Right lobe of liver (tissue), 6 donors: ENCODE measurements around the gene ALDH1L1. TPM values are rescaled to one million over a fixed set of nuclear protein-coding genes. Genes with fewer than 3 reads are reported as not detected.

Experiments used
- ATAC-seq, 4 donors: fragments of 200-7000 bp; cut with Tn5 transposase; one replicate each; pipeline ENCODE4 v1.9.1; 2020; ENCODE audit warnings: mild to moderate bottlenecking in 4 of 4, moderate library complexity in 4 of 4
- DNase-seq, 3 donors: peaks; one replicate each; pipeline ENCODE4 v3.0.0-alpha.2; 2020
- H3K27ac ChIP-seq, 3 donors: fragments of 200-600 bp; one replicate each; pipeline ENCODE4 v1.8.0; 2022
- H3K27me3 ChIP-seq, 2 donors: fragments of 200-600 bp; one replicate each; pipeline ENCODE4 v1.8.0; 2022
- H3K36me3 ChIP-seq, 4 donors: fragments of 200-600 bp; sonication (generic) in 1 of 4; one replicate each; pipeline versions ENCODE4 v1.5.1 to v1.8.0; 2017 to 2022; ENCODE audit warnings: control low read depth in 1 of 4
- H3K4me1 ChIP-seq, 4 donors: fragments of 200-600 bp; sonication (generic) in 1 of 4; one replicate each; pipeline versions ENCODE4 v1.5.1 to v1.8.0; 2017 to 2022; ENCODE audit warnings: control low read depth in 1 of 4
- H3K4me3 ChIP-seq, 3 donors: fragments of 200-600 bp; one replicate each; pipeline ENCODE4 v1.8.0; 2022
- H3K9me3 ChIP-seq, 4 donors: fragments of 200-600 bp; sonication (generic) in 1 of 4; one replicate each; pipeline versions ENCODE4 v1.5.1 to v1.8.0; 2017 to 2022; ENCODE audit warnings: control low read depth in 1 of 4
- POLR2A ChIP-seq: fragments of 450-650 bp; IDR thresholded peaks from one replicate; pipeline ENCODE4 v1.6.1; 2017; ENCODE audit warnings: antibody characterized with exemption, mild to moderate bottlenecking
- WGBS: methylation state at CpG from one replicate; pipeline ENCODE4 v1.1.6; 2018; ENCODE audit warnings: low coverage, low lambda C conversion rate; ENCODE audit not compliant: insufficient coverage; ENCODE audit errors: missing lambda C conversion rate; 5-methylcytosine and 5-hydroxymethylcytosine counted together
- intact Hi-C, 2 donors: fragments of 100-400 bp; cut with DNase I; formaldehyde crosslinking; loops; one replicate each; pipeline versions ENCODE4 v1.11.2 to v1.14.1; 2022
- total RNA-seq, 6 experiments: library from RNA; depleted of rRNA in 2 of 6; stranded (reverse); fragments of >200 nt in 2 of 6; fragmentation: NEBNext Ultra II Directional in 3 of 6; extraction: Animal tissue kit (Norgen Biotek cat#: 25700) in 3 of 6; gene quantifications; one replicate each; pipeline versions ENCODE4 v1.1.0 to v1.2.4, GENCODE V29; 2016 to 2023
- TF ChIP-seq, protein P1 (sequence below), 4 donors: fragments of 200-600 bp in 3 of 4; fragments of 450-650 bp in 1 of 4; IDR thresholded peaks; one replicate each; pipeline versions ENCODE4 v1.5.1 to v1.8.0; 2016 to 2022; ENCODE audit warnings: antibody characterized with exemption in 4 of 4, mild to moderate bottlenecking in 2 of 4
- donor health status: DM: no; HTN: yes; CAD: no.
- donor health status: DM: no; HTN: no; CAD: no.
- donor health status: DM: no; HTN: no; CAD: no.
- donor health status: DM: no; HTN: yes; CAD: no.
- donor health status: DM: no; HTN: yes; CAD: no.

The ALDH1L1 gene
- total RNA-seq, 6 experiments from 2014 or later: 94.9 to 962 (median 353) TPM

DNA sequence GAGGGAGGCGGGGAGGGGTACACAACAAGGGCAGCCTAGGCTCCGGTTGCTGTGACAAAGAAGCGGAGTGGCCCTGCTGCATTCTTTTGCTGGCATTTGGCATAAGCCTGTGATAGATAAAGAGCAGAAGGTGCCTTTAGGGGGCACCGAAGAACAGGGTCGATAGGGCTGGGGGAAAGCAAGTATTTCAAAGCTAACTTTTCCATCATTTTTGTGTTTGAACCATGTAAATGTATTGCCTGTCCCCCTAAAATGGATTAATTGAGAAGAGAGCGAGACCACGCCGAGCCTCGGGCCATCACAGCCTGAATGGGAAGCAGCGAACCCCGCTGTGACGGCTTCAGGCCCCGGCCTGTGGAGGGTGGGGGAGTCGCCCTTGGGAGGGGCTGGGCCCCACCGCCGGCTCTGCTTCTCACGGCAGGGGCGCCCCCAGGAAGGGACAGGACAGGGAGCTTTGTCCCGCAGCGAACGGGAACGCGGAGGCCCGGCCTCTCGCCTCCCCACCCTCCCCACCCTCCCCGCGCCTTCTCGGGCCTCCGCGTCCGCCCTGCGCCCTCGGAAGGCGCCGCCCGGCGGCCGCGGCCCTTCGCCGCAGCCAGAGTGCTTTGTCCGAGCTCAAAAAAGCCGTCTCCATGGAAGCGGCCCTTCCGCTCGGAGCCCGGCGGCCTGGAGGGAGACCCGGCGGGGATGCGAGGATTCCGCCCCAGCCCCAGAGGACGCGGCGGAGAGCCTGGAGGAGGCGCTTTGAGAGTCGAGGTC is 32.4 kb upstream of the ALDH1L1 start:
- 23% methylated on average over 5 of the region's 57 CpGs for WGBS
- H3K27ac ChIP-seq: peak overlapping the region in 2 of 3 donors; percentile 24 to 33
- intact Hi-C loops: no loop called here

DNA sequence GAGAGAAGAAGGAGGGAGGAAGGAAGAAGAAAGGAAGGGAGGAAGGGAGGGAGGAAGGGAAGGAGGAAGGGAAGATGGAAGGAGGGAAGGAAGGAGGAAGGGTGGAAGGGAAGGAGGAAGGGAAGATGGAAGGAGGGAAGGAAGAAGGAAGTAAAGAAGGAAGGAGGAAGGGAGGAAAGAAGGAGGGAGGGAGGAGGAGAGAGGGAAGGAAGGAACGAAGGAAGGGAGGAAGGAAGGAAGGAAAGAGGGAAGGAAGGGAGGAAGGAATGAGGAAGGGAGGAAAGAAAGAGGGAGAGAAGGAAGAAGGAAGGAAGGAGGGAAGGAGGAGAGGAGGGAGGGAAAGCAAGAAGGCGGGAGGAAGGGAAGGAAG is 31.8 kb upstream of the ALDH1L1 start:
- ATAC-seq (no peak), DNase-seq (no peak)
- 41% methylated on average over 2 of the region's 2 CpGs for WGBS
- Histone ChIP-seq H3K9me3 (no peaks in the 10 kb centered on the region), H3K27ac (no peak overlapping the region), H3K36me3 (no peaks in the 10 kb centered on the region), H3K27me3 (peaks cover 0 to 3% of the 10 kb centered on the region in 2 donors), H3K4me1 (peaks cover 0 to 5% (median 0%) of the 10 kb centered on the region in 4 donors), H3K4me3 (no peak overlapping the region)
- intact Hi-C loops: no loop called here
- no peak for TF ChIP-seq POLR2A
- TF ChIP-seq, protein P1, sequence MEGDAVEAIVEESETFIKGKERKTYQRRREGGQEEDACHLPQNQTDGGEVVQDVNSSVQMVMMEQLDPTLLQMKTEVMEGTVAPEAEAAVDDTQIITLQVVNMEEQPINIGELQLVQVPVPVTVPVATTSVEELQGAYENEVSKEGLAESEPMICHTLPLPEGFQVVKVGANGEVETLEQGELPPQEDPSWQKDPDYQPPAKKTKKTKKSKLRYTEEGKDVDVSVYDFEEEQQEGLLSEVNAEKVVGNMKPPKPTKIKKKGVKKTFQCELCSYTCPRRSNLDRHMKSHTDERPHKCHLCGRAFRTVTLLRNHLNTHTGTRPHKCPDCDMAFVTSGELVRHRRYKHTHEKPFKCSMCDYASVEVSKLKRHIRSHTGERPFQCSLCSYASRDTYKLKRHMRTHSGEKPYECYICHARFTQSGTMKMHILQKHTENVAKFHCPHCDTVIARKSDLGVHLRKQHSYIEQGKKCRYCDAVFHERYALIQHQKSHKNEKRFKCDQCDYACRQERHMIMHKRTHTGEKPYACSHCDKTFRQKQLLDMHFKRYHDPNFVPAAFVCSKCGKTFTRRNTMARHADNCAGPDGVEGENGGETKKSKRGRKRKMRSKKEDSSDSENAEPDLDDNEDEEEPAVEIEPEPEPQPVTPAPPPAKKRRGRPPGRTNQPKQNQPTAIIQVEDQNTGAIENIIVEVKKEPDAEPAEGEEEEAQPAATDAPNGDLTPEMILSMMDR (IDR thresholded peaks at IDR 0.05): no peak

More for the DNA sequence above, 32.4 kb upstream of the ALDH1L1 start:
- H3K4me3 ChIP-seq: peak overlapping the region; percentile 51 to 62 (median 55)
- no peaks in the 10 kb centered on the region for H3K36me3 ChIP-seq
- H3K4me1 ChIP-seq: peaks cover 0 to 5% (median 0%) of the 10 kb centered on the region in 4 donors
- peaks cover 0 to 3% of the 10 kb centered on the region in 2 donors for H3K27me3 ChIP-seq
- ATAC-seq (peak; percentile 78 to 86 (median 82)), DNase-seq (peak; percentile 58 to 67 (median 59))
- TF ChIP-seq, protein P1 (IDR thresholded peaks at IDR 0.05): peak in 3 of 4 donors; percentile 44 to 50 (median 45)
- no peak for TF ChIP-seq POLR2A
- no peaks in the 10 kb centered on the region for H3K9me3 ChIP-seq

DNA sequence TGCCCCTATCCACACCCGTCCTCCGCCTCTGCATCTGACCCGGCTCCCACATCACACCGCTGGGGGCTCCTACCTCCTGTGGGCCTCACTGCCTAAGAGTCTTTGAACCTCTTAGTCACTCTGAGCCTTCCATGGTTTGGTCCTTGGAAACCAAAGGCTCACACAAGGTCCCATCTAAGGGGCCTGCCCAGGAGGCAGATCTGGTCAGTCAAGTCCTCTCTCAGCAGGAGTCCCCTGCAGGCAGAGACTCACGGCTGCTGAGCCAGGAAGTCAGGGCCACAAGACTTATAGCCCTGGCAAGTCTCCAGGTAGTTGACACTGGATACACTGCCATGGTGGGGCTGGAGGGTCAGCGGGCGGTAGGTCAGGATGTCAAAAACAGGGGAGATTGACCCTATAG is 31.2 kb upstream of the ALDH1L1 start:
- no peaks in the 10 kb centered on the region for H3K9me3 ChIP-seq
- peaks cover 0 to 5% (median 0%) of the 10 kb centered on the region in 4 donors for H3K4me1 ChIP-seq
- DNase-seq: no peak
- no peak overlapping the region for H3K4me3 ChIP-seq
- H3K27ac ChIP-seq: no peak overlapping the region
- no peak for ATAC-seq
- H3K27me3 ChIP-seq: peaks cover 0 to 3% of the 10 kb centered on the region in 2 donors
- no peak for TF ChIP-seq POLR2A
- intact Hi-C loops: no loop called here
- WGBS: 60% methylated on average over 1 of the region's 7 CpGs
- no peaks in the 10 kb centered on the region for H3K36me3 ChIP-seq

DNA sequence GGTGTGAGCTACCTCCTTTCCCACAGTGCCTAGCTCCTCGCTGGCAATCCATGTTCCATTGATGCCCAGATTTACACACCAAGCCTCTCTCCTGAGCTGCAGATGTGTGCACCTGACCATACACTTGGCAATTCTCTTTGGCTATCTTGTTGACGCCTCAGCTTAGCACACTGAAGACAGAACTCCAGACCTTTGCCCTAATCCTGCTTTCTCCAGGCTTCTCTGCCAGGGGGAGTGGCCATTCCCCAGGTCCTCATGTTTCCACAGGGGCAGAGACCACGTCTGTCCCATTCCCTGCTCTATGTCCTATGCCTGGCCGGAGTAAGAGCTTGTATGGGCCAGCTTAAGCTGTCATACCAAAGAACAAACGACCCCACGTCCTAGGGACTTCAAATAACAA is 30.2 kb upstream of the ALDH1L1 start:
- DNase-seq (no peak), ATAC-seq (no peak)
- Histone ChIP-seq H3K27me3 (peaks cover 0 to 3% of the 10 kb centered on the region in 2 donors), H3K36me3 (no peaks in the 10 kb centered on the region), H3K27ac (no peak overlapping the region), H3K4me1 (peaks cover 0 to 12% (median 0%) of the 10 kb centered on the region in 4 donors), H3K9me3 (no peaks in the 10 kb centered on the region), H3K4me3 (no peak overlapping the region)
- intact Hi-C loops: no loop called here
- 72% methylated on average over 6 of the region's 6 CpGs for WGBS
- no peak for TF ChIP-seq POLR2A
- TF ChIP-seq, protein P1 (IDR thresholded peaks at IDR 0.05): no peak

DNA sequence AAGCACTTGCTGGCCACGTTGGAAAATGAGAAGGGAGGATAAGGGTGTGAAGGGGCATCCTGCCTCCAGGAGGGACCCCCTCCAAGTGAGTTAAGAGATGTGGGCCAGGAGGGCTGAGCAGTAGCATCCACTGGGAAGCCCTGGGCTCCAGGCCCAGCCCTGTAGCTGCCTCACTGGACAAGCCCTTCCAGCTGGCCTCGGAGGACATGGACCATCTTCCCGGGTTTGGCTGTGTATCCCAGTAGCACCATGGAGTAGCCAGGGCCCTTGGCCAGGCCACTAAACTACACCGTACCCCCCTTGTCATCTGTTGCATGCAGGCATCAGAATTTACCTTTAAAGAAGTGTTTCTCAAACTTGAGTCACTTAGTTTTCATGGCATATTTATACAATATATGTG is 29.4 kb upstream of the ALDH1L1 start:
- H3K9me3 ChIP-seq: no peaks in the 10 kb centered on the region
- DNase-seq: no peak
- TF ChIP-seq, protein P1 (IDR thresholded peaks at IDR 0.05): no peak
- TF ChIP-seq POLR2A: no peak
- no peaks in the 10 kb centered on the region for H3K27me3 ChIP-seq
- ATAC-seq: no peak
- intact Hi-C loops: loop anchor here (10.0 kb wide), 1 partner anchor 75 kb away; no protein-coding TSS in a partner anchor
- H3K4me1 ChIP-seq: peaks cover 0 to 12% (median 0%) of the 10 kb centered on the region in 4 donors
- no peak overlapping the region for H3K27ac ChIP-seq
- WGBS: 67% methylated on average over 1 of the region's 4 CpGs
- no peaks in the 10 kb centered on the region for H3K36me3 ChIP-seq
- H3K4me3 ChIP-seq: no peak overlapping the region
